Naive thymus-derived CD4-positive, alpha-beta T cell (primary cell): ENCODE results near the gene BET1. TPM values are rescaled to one million over a fixed set of nuclear protein-coding genes. Genes with fewer than 3 reads are reported as not detected.

Source experiments
- ATAC-seq: fragments of 150-1000 bp; cut with Tn5 transposase; 2 replicates; pipeline ENCODE4 v1.10.0; 2021; ENCODE audit warnings: mild to moderate bottlenecking, moderate library complexity
- CTCF ChIA-PET: fragments of 350-600 bp; sonication (Branson Sonifier 250); formaldehyde crosslinking; loops from one replicate; lab custom pipeline; 2021; ENCODE audit warnings: antibody characterized with exemption; lab: Charles Lee
- POLR2A ChIA-PET: fragments of 350-600 bp; sonication (Branson Sonifier 250); formaldehyde crosslinking; loops from one replicate; lab custom pipeline; 2021; ENCODE audit warnings: antibody characterized with exemption, inconsistent platforms; lab: Charles Lee
- DNase-seq, 9 donors: peaks; one replicate each; pipeline versions ENCODE4 v3.0.0 to v3.0.0-alpha.2; 2020 to 2022; ENCODE audit warnings: mixed read lengths in 1 of 9
- H3K27ac ChIP-seq: one replicate; pipeline ENCODE4 v1.7.0; 2013; ENCODE audit warnings: mild to moderate bottlenecking, low read depth, low read length, moderate library complexity
- H3K27me3 ChIP-seq, 2 donors: one replicate each; pipeline ENCODE4 v1.7.0; 2013; ENCODE audit warnings: low read length in 2 of 2, mild to moderate bottlenecking in 2 of 2, moderate library complexity in 2 of 2; ENCODE audit not compliant: control insufficient read depth in 2 of 2, insufficient read depth in 2 of 2
- H3K36me3 ChIP-seq, 3 experiments: 1 replicate in 2 of 3; 2 replicates in 1 of 3; pipeline ENCODE4 v1.7.0; 2013; ENCODE audit warnings: low read length in 3 of 3, mild to moderate bottlenecking in 3 of 3, moderate library complexity in 1 of 3; ENCODE audit not compliant: insufficient read depth in 3 of 3, control insufficient read depth in 2 of 3
- H3K4me1 ChIP-seq, 2 donors: one replicate each; pipeline ENCODE4 v1.7.0; 2013; ENCODE audit warnings: low read length in 2 of 2, mild to moderate bottlenecking in 2 of 2, moderate library complexity in 1 of 2; ENCODE audit not compliant: control insufficient read depth in 2 of 2, insufficient read depth in 2 of 2
- H3K4me3 ChIP-seq: 2 replicates; pipeline ENCODE4 v1.7.0; 2013; ENCODE audit warnings: mild to moderate bottlenecking, low read length
- H3K9me3 ChIP-seq, 3 experiments: 1 replicate in 2 of 3; 2 replicates in 1 of 3; pipeline ENCODE4 v1.7.0; 2013; ENCODE audit warnings: low read length in 3 of 3; ENCODE audit not compliant: control insufficient read depth in 2 of 3
- H3K27ac Mint-ChIP-seq, 9 donors: one replicate each; pipeline ENCODE4 v1.8.0; 2020 to 2022; ENCODE audit warnings: mixed read lengths in 9 of 9, mild to moderate bottlenecking in 8 of 9, moderate library complexity in 5 of 9, inconsistent platforms in 2 of 9
- H3K27me3 Mint-ChIP-seq, 5 donors: one replicate each; pipeline ENCODE4 v1.8.0; 2021 to 2022; ENCODE audit warnings: mixed read lengths in 5 of 5, mild to moderate bottlenecking in 1 of 5
- H3K36me3 Mint-ChIP-seq, 5 donors: one replicate each; pipeline ENCODE4 v1.8.0; 2020 to 2022; ENCODE audit warnings: mixed read lengths in 5 of 5, mild to moderate bottlenecking in 3 of 5, inconsistent platforms in 1 of 5
- H3K4me1 Mint-ChIP-seq, 7 donors: one replicate each; pipeline ENCODE4 v1.8.0; 2020 to 2022; ENCODE audit warnings: mixed read lengths in 7 of 7, mild to moderate bottlenecking in 3 of 7, inconsistent platforms in 1 of 7
- H3K4me3 Mint-ChIP-seq, 10 donors: one replicate each; pipeline ENCODE4 v1.8.0; 2020 to 2022; ENCODE audit warnings: mild to moderate bottlenecking in 10 of 10, mixed read lengths in 10 of 10, moderate library complexity in 6 of 10, inconsistent platforms in 2 of 10
- H3K9me3 Mint-ChIP-seq, 11 donors: one replicate each; pipeline ENCODE4 v1.8.0; 2020 to 2022; ENCODE audit warnings: mixed read lengths in 11 of 11, mild to moderate bottlenecking in 4 of 11, inconsistent platforms in 1 of 11, moderate library complexity in 1 of 11
- intact Hi-C, 2 donors: fragments of 100-400 bp; cut with micrococcal nuclease; formaldehyde crosslinking; loops; one replicate each; pipeline ENCODE4 v1.15.1; 2023
- polyA plus RNA-seq, 2 donors: library from polyadenylated mRNA; unstranded; fragments of 300-500 nt; fragmentation: Illumina TruSeq; gene quantifications; one replicate each; pipeline ENCODE4 v1.2.3, GENCODE V29; 2021
- total RNA-seq, 6 experiments: library from RNA in 5 of 6; stranded (reverse) in 5 of 6; gene quantifications; 1 replicate in 5 of 6; 2 replicates in 1 of 6; pipeline ENCODE4 v1.2.3 and lab custom pipeline; 2021 to 2026

Gene BET1
- total and polyA plus RNA-seq, 7 experiments from 2014 or later: 9.9 to 37.6 (median 13.9) TPM

DNA sequence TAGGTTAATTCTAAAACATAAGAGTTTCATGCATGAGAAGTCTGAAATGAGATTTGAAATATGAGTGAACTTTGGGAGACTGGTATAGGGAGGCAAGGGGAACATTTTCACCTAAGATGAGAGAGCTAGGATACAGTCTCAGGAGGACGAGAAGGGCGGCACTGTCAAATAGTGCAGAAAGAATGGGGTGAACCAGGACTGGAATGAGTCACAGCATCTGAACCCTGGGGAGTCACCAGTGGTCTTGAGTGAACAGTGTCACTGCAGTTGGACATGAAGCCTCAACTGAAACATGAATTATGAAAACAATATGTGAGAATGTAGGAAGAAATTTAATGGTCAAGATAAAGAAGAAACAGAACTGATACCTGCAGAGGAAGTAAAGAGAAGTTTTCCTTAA, 48.9 kb downstream of the BET1 start:
- Mint-ChIP-seq H3K9me3 (no peaks in the 10 kb centered on the region), H3K27ac (no peak overlapping the region), H3K27me3 (no peaks in the 10 kb centered on the region), H3K4me1 (no peaks in the 10 kb centered on the region), H3K4me3 (no peak overlapping the region), H3K36me3 (no peaks in the 10 kb centered on the region)
- H3K36me3 ChIP-seq: no peaks in the 10 kb centered on the region
- ChIA-PET POLR2A (no interaction called here), CTCF (no interaction called here)
- ATAC-seq: no peak
- H3K4me1 ChIP-seq: no peaks in the 10 kb centered on the region
- H3K27me3 ChIP-seq: no peaks in the 10 kb centered on the region
- no peak overlapping the region for H3K4me3 ChIP-seq
- no peak overlapping the region for H3K27ac ChIP-seq
- intact Hi-C loops: no loop called here
- DNase-seq: no peak
- no peaks in the 10 kb centered on the region for H3K9me3 ChIP-seq

- Histone ChIP-seq H3K27ac (no peak overlapping the region), H3K27me3 (no peaks in the 10 kb centered on the region), H3K9me3 (no peaks in the 10 kb centered on the region), H3K36me3 (no peaks in the 10 kb centered on the region), H3K4me3 (no peak overlapping the region), H3K4me1 (no peaks in the 10 kb centered on the region)
- POLR2A ChIA-PET: no interaction called here
- no peaks in the 10 kb centered on the region for H3K9me3 Mint-ChIP-seq
- peaks cover 0 to 5% (median 0%) of the 10 kb centered on the region in 5 donors for H3K27me3 Mint-ChIP-seq
- H3K36me3 Mint-ChIP-seq: no peaks in the 10 kb centered on the region
- DNase-seq: no peak
- H3K4me1 Mint-ChIP-seq: no peaks in the 10 kb centered on the region
- ATAC-seq: no peak
- H3K27ac Mint-ChIP-seq: no peak overlapping the region
- CTCF ChIA-PET: no interaction called here
- intact Hi-C loops: no loop called here
- H3K4me3 Mint-ChIP-seq: no peak overlapping the region
These were observed 54.7 kb downstream of the BET1 start for GRCh38 chr7:93949423-93949822.

- ChIA-PET POLR2A (no interaction called here), CTCF (no interaction called here)
- peaks cover 0 to 5% (median 4%) of the 10 kb centered on the region in 5 donors for H3K27me3 Mint-ChIP-seq
- H3K9me3 Mint-ChIP-seq: no peaks in the 10 kb centered on the region
- no peaks in the 10 kb centered on the region for H3K36me3 Mint-ChIP-seq
- DNase-seq (no peak), ATAC-seq (no peak)
- H3K27ac Mint-ChIP-seq: no peak overlapping the region
- H3K9me3 ChIP-seq: no peaks in the 10 kb centered on the region
- H3K4me3 Mint-ChIP-seq: no peak overlapping the region
- intact Hi-C loops: no loop called here
- H3K27ac ChIP-seq: no peak overlapping the region
- H3K27me3 ChIP-seq: no peaks in the 10 kb centered on the region
- H3K4me3 ChIP-seq: no peak overlapping the region
- H3K4me1 ChIP-seq: no peaks in the 10 kb centered on the region
- H3K4me1 Mint-ChIP-seq: no peaks in the 10 kb centered on the region
- H3K36me3 ChIP-seq: no peaks in the 10 kb centered on the region
These were observed 55.3 kb downstream of the BET1 start for GRCh38 chr7:93948873-93949272.

- no peak overlapping the region for H3K4me3 ChIP-seq
- H3K36me3 Mint-ChIP-seq: no peaks in the 10 kb centered on the region
- CTCF ChIA-PET: no interaction called here
- no peaks in the 10 kb centered on the region for H3K27me3 ChIP-seq
- DNase-seq (no peak), ATAC-seq (no peak)
- H3K9me3 Mint-ChIP-seq: no peaks in the 10 kb centered on the region
- H3K4me3 Mint-ChIP-seq: no peak overlapping the region
- H3K27ac Mint-ChIP-seq: no peak overlapping the region
- POLR2A ChIA-PET: interaction anchor here (0.6 kb wide), 1 partner anchor 617 kb away, joined by 6 read pairs; no protein-coding TSS in a partner anchor
- no peaks in the 10 kb centered on the region for H3K4me1 ChIP-seq
- H3K27me3 Mint-ChIP-seq: peaks cover 3 to 7% (median 5%) of the 10 kb centered on the region in 5 donors
- intact Hi-C loops: no loop called here
- no peaks in the 10 kb centered on the region for H3K36me3 ChIP-seq
- no peaks in the 10 kb centered on the region for H3K4me1 Mint-ChIP-seq
- H3K9me3 ChIP-seq: no peaks in the 10 kb centered on the region
- no peak overlapping the region for H3K27ac ChIP-seq
These were observed 56.0 kb downstream of the BET1 start for GRCh38 chr7:93948106-93948505.

DNA sequence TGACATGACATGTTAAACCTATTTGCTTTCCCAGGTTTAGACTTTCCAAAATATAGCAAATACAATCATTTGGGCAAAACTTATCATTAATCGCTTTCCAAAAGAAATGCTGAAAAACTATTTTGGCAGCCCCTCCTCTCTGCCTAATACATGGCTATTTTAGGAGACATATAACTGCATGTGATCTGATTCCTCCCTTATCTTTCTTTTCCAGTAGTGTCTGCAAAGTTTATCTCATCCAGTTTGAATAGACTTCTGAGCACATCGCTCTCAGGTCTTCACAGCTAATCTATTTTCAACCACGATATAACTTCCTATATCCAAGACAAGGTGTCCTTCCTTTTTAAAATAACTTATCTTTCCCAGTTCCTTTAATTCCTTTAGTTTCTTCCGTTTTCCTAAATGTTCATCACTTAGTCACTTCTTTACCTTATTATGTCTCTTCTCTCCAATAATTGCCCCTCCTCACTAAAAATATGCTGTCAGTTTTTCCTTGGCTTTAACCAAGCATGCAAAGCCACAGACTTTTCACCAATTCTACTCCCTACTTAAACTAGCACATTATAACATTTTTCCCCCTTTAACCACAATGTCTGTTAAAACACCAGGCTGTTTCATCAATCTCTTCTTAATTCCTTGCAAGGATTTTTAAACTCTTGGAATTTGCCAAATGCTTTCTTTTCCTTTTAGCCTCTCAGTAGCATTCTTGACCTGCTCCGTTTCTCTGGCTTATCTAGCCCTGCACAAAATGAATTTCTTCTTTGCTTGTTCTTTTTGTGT, 58.2 kb downstream of the BET1 start:
- no peaks in the 10 kb centered on the region for H3K9me3 ChIP-seq
- no peaks in the 10 kb centered on the region for H3K36me3 Mint-ChIP-seq
- CTCF ChIA-PET: no interaction called here
- peaks cover 5 to 7% (median 6%) of the 10 kb centered on the region in 5 donors for H3K27me3 Mint-ChIP-seq
- no peaks in the 10 kb centered on the region for H3K4me1 Mint-ChIP-seq
- peaks cover 0 to under 1% (median 0%) of the 10 kb centered on the region in 11 donors for H3K9me3 Mint-ChIP-seq
- intact Hi-C loops: no loop called here
- H3K36me3 ChIP-seq: no peaks in the 10 kb centered on the region
- POLR2A ChIA-PET: no interaction called here
- no peak overlapping the region for H3K27ac Mint-ChIP-seq
- no peak overlapping the region for H3K4me3 Mint-ChIP-seq
- no peaks in the 10 kb centered on the region for H3K4me1 ChIP-seq
- H3K4me3 ChIP-seq: no peak overlapping the region
- H3K27me3 ChIP-seq: no peaks in the 10 kb centered on the region
- ATAC-seq (no peak), DNase-seq (no peak)
- no peak overlapping the region for H3K27ac ChIP-seq

GRCh38 chr7:93945083-93945482, 59.1 kb downstream of the BET1 start:
- Histone ChIP-seq H3K36me3 (no peaks in the 10 kb centered on the region), H3K27me3 (no peaks in the 10 kb centered on the region), H3K4me1 (no peaks in the 10 kb centered on the region), H3K4me3 (no peak overlapping the region), H3K9me3 (no peaks in the 10 kb centered on the region), H3K27ac (no peak overlapping the region)
- Mint-ChIP-seq H3K27me3 (peaks cover 5 to 13% (median 8%) of the 10 kb centered on the region in 5 donors), H3K4me3 (no peak overlapping the region), H3K9me3 (peaks cover 0 to 2% (median 0%) of the 10 kb centered on the region in 11 donors), H3K27ac (no peak overlapping the region), H3K36me3 (no peaks in the 10 kb centered on the region), H3K4me1 (no peaks in the 10 kb centered on the region)
- CTCF ChIA-PET: no interaction called here
- no peak for DNase-seq
- intact Hi-C loops: no loop called here
- no peak for ATAC-seq
- POLR2A ChIA-PET: no interaction called here

DNA sequence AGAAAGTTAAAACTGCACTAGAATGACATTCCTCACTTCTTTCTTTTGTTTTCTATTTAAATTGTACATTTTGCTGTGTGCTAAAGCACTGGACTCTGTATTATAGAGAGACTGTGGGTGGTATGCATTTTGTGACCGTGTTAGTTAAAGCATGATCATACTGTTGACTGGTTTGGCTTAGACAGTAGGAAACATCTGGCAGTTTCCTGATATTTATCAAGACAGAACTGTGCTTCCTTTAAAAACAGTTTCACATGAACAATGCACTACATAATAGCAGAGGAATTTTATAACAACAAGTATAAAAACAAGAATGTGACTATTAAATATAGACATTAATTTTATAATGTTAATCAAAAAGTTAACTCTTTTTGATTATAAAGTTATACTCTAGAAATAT, 59.5 kb downstream of the BET1 start:
- Histone ChIP-seq H3K27ac (no peak overlapping the region), H3K36me3 (no peaks in the 10 kb centered on the region), H3K27me3 (no peaks in the 10 kb centered on the region), H3K4me3 (no peak overlapping the region), H3K4me1 (no peaks in the 10 kb centered on the region), H3K9me3 (no peaks in the 10 kb centered on the region)
- H3K27ac Mint-ChIP-seq: no peak overlapping the region
- POLR2A ChIA-PET: no interaction called here
- DNase-seq (no peak), ATAC-seq (no peak)
- H3K36me3 Mint-ChIP-seq: no peaks in the 10 kb centered on the region
- CTCF ChIA-PET: no interaction called here
- intact Hi-C loops: no loop called here
- H3K27me3 Mint-ChIP-seq: peaks cover 7 to 17% (median 9%) of the 10 kb centered on the region in 5 donors
- H3K4me3 Mint-ChIP-seq: no peak overlapping the region
- peaks cover 0 to 2% (median 0%) of the 10 kb centered on the region in 11 donors for H3K9me3 Mint-ChIP-seq
- no peaks in the 10 kb centered on the region for H3K4me1 Mint-ChIP-seq
